Subcutaneous adipose tissue (tissue), 4 donors: ENCODE data around the gene NKX2-2. TPM values are rescaled to one million over a fixed set of nuclear protein-coding genes. Genes with fewer than 3 reads are reported as not detected.

Experiments
- total RNA-seq, 4 donors: library from RNA; depleted of rRNA; stranded (reverse); fragments of >200 nt; gene quantifications; one replicate each; pipeline ENCODE4 v1.1.0, GENCODE V29; 2016
- TF ChIP-seq, protein P1 (sequence below): fragments of 450-650 bp; IDR thresholded peaks from one replicate; pipeline ENCODE4 v1.5.1; 2016; ENCODE audit warnings: low read depth, mild to moderate bottlenecking, control low read depth, antibody characterized with exemption, moderate library complexity

NKX2-2 gene
- total RNA-seq, 4 donors from 2014 or later: not detected

- TF ChIP-seq, protein P1, sequence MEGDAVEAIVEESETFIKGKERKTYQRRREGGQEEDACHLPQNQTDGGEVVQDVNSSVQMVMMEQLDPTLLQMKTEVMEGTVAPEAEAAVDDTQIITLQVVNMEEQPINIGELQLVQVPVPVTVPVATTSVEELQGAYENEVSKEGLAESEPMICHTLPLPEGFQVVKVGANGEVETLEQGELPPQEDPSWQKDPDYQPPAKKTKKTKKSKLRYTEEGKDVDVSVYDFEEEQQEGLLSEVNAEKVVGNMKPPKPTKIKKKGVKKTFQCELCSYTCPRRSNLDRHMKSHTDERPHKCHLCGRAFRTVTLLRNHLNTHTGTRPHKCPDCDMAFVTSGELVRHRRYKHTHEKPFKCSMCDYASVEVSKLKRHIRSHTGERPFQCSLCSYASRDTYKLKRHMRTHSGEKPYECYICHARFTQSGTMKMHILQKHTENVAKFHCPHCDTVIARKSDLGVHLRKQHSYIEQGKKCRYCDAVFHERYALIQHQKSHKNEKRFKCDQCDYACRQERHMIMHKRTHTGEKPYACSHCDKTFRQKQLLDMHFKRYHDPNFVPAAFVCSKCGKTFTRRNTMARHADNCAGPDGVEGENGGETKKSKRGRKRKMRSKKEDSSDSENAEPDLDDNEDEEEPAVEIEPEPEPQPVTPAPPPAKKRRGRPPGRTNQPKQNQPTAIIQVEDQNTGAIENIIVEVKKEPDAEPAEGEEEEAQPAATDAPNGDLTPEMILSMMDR: no peak
These were observed 3.2 kb downstream of the NKX2-2 start for GRCh38 chr20:21510414-21511384.

DNA sequence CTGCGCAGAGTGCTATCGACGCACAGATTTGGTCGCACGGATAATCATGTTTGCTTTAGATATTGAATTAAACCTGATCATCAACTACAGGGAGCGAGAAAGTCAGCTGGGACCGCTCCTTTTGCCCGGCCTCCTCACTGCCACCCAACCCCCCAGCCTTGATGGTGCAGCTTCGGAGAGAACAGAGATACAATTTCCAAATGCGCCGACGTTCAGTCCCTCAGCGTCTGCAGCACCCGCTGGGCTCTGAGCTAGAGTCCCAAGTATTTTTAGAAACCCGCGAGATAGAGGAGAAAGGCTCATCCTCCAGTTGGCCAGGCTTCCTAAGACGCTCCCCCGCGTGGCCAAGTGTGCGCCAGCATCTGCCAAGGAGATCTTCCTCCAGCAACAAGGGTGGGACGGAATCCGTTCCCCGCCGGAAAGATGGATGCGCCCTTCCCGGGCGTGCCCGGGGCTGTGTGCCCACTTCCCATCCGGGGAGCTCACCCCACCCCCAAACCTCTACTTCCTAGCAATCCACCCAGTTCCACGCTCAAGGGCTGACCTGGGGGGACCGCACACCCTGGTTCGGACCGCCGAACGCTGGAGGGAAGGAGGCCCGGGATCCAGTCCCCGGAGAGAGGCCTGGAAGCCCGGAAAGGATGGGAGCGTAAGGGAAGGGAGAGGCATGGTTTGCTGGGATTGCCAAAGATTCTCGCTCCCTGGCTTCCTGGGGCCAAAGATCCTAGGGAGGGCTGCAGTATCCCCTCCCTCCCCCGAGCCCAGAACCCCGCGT, 4.1 kb downstream of the NKX2-2 start:
- TF ChIP-seq, protein P1: no peak

GRCh38 chr20:21509079-21509596, 4.7 kb downstream of the NKX2-2 start:
- TF ChIP-seq, protein P1: no peak

GRCh38 chr20:21508230-21509078, 5.4 kb downstream of the NKX2-2 start:
- TF ChIP-seq, protein P1: no peak

- TF ChIP-seq, protein P1: no peak
These were observed 6.2 kb downstream of the NKX2-2 start for GRCh38 chr20:21507400-21508229.

DNA sequence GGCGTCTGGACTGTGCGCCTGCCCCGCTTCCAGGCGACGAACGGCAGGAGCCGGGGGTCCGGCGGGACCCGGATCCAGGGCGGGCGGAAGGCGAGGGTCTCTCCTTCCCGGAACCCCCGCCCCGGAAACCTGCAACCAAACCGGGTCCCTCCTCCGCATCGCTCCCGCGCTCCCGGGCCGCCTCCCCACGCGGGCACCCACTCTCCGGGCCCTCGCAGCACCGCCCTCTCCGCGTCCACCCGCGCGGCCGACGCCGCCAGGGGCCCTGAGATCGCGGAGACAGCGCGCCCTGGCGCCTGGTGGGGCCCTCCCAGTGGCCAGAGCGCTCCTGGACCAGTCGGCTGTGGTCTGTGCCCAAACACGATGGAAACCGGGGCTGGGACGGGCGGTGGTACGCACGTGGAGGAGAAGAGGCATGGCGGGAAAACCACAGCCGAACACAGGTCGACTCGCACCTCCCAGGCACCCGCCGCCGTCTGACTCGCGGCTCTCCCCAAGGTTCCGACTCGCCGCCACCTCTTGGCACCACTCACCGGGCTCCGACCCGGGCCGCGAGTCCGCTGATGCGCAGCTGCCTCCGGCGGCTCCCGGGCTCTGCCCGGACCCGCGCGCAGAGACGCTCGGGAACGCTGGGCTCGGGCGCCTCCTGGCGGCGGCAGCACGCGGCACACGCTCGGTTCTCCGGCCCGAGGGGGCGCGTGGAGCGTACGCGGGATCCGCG, 7.9 kb downstream of the NKX2-2 start:
- TF ChIP-seq, protein P1: no peak
